HG02642 (cell line): ENCODE results near the gene RNF34.

Experiments
- ATAC-seq: cut with Tn5 transposase; IDR thresholded peaks from one replicate; pipeline ENCODE4 v1.9.1; 2021; ENCODE audit warnings: mild to moderate bottlenecking; ENCODE audit not compliant: unreplicated experiment, poor library complexity

The RNF34 gene

DNA sequence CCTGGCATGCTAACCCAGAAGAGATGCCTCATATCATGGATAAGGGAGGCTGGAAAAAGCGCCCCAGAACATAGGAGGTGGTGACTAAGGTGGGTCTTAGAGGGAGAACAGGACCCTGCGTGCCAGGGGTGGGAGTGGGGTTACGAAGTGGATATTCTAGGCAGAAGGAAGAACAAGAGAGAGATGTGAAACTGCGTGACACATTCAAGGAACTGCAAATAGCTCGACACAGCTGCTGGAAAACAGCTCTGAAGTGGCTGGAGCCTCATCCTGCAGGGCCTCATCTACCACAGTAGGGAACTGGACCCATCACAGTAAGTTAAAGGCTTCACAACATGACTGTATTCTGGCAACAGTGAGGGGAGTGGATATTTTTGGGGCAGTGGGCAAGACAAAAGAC lies 61.1 kb downstream of the RNF34 start:
- no peak for ATAC-seq

GRCh38 chr12:121464331-121464730 lies 64.4 kb downstream of the RNF34 start:
- no peak for ATAC-seq

GRCh38 chr12:121465921-121466793 lies 66.2 kb downstream of the RNF34 start:
- ATAC-seq, result peak; percentile 7

DNA sequence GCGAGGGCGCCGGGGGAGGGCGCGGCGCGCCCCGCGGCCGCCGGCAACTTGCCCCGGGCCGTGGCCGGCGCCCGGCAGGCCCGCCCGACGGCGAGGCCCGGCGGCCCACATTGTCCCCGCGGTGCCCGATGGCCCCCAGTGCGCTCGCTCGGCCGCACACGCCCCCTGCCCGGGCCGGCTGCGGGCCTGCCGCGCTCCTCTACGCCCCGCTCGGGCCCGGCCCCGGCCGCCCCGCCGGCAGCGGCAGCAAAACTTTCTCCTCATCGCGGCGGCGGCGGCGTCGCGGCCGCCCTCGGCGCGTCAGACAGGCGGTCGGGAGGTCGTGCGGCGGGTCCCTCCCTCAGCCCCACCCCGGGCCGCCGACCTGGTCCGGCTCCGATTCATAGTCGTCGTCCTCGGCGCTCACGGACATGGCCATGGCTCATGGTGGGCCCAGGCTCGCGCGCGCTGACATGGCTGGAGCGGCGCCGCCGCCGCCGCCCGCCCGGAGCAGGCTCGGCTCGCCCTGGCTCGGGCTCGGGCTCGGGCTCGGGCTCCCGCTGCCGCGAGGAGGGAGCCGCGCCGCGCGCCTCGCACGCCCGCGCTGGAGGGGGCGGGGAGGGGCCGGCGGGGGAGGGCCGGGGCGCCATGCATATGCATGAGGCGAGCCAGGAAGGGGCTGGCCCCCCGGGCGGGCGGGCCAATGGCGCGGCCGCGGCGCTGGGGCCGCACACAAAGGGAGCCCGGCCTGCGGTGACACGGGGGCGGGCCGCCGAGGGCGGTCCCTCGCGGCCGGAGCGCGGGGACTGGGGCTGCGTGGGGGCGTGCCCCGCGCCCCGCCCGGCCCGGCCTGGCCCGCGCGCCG lies 67.1 kb downstream of the RNF34 start:
- peak; percentile 91 for ATAC-seq

DNA sequence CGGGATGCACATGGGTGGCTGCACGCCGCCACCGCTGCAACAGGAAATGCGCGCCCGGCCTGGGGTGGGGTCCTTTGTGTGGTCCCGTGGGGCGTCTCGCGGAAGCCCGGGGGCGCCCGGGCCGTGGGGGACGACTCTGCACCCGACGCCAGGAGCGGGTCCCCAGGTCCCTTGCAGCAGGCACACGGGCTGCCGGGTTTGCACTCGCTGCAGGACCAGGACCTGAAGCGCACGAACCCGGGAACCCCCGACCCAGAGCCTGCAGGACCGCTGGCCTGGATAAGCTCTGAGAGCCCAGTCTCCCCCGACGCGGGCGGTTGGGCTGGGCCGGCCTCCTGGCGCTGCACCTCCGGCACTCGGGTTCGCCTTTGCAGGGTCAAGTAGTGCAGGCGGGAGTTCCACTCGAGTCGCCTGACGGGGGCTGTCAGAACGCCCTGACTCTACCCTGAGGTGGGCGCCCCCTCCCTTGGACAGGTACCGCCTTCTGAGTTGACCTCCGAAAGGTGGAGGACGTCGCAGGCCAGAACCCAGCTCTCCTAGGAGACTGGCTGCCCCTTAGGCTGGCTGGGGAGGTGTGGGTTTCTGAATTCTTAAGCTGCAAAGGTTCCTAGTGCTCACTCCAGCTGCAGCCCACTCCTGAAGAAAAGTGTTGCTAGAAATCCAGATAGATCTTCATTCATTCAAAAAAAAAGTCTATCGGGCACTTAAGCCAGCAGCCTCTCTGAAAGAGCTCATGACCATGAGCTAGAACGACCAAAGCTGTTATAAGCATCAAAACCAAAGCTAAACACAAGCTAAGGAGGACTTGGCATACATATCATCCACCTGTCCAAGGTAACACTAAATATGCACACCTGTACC lies 68.0 kb downstream of the RNF34 start:
- ATAC-seq, result no peak

DNA sequence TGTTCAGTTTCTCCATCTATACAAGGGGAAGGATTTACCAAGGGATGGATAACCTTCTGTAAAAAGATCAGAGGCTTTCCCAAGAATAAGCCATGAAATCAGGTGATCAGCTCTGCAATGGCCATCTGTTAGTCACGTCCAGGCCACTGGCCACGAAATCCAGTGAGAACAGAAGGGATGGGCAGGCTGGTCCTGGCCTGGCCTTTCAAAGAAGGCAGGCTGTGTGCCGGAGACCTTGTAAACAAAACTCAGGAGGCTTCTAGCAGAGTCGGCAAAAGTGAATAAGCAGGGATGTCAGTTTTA lies 68.5 kb downstream of the RNF34 start:
- ATAC-seq, result no peak

- no peak for ATAC-seq
These were observed 70.8 kb downstream of the RNF34 start for GRCh38 chr12:121470751-121471150.

- no peak for ATAC-seq
These were observed 72.4 kb downstream of the RNF34 start for GRCh38 chr12:121472150-121472905.
